Cerebellar nuclear complex (tissue), 1 donor: Measurements from ENCODE around the gene OR7C2.
"Not testable (repeated sequence)": the region's sequence is repeated elsewhere in the genome, so short reads cannot be mapped to it uniquely, and the experiment has no call there.

Source experiments
- DNase-seq, 2 experiments: peaks; one replicate each; lab custom pipeline; 2025; lab: John Stamatoyannopoulos, UW

The OR7C2 gene

DNA sequence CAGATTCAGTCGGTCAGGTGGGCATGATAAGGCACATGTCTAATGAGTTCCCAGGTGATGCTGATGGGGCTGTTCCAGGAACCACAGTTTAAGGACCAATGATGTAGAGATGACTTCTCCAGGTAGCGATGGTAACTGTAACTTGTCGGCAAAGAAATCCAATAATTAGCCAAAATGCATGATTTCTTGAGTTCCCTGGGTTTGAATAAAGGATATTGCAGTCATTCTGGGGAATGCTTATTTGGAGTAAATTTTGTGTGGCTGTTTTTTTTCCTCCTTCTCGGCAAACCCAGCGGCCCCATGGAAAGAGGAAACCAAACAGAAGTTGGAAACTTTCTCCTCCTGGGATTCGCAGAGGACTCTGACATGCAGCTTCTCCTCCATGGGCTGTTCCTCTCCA, at the start of gene OR7C2:
TSS of gene OR7C2 (plus strand) at position 301 of the 400 bp plus-strand sequence. CDS start at position 301, 0 bp downstream.
- DNase-seq: no peak

DNA sequence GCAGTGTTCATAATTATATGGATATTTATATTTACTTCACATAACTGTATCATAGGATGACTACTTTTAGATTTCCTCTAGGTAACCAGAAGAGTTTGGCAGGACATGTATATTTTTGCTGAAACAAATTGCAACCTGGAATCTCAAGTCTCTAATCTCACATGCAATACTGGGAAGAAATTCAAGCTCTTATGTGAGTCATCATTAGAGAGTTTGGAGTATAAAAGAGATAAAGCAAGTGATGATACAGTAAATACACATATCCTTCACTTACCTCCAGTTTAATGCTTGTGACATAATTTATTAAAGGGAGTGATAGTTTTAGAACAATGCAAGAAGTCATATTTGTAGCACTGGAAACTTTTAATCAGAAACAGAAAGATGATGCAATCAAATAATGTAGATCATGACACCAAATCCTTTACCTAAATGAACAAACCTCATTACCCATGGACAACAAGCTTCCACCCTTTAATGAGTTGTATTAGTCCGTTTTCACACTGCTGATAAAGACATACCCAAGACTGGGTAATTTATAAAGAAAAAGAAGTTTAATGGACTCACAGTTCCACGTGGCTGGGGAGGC, 39.5 kb upstream of the OR7C2 start:
- DNase-seq: no peak

DNA sequence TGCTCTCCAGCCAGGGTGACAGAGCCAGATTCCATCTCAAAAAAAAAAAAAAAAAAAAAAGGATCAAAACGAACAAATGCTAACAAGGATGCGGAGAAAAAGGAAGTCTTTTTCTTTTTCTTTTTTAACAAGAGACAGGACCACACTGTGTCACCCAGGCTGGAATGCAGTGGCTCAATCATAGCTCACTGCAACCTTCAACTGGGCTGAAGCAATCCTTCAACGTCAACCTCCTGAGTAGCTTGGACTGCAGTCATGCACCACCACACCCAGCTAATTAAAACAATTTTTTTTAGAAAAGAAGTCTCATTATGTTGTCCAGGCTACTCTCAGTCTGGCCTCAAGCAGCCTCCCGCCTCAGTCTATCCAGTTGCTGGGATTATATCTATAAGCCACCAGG, 34.6 kb upstream of the OR7C2 start:
- no peak for DNase-seq

DNA sequence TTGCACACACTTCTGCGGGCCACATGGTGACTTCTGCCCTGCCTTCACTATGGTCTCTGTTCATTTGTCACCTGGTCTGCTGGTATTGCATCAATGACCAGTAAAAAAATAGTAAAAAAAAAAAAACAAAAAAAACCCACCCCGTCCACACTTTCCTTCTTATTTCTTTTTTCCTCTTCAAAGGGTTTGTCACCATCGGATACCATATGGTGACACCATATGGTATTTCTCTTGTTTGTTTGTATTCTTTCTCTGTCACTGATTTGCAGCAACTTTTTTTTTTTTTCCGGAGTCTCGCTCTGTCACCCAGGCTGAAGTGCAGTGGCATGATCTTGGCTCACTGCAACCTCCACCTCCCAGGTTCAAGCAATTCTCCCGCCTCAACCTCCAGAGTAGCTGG, 26.2 kb upstream of the OR7C2 start:
- no peak for DNase-seq

DNA sequence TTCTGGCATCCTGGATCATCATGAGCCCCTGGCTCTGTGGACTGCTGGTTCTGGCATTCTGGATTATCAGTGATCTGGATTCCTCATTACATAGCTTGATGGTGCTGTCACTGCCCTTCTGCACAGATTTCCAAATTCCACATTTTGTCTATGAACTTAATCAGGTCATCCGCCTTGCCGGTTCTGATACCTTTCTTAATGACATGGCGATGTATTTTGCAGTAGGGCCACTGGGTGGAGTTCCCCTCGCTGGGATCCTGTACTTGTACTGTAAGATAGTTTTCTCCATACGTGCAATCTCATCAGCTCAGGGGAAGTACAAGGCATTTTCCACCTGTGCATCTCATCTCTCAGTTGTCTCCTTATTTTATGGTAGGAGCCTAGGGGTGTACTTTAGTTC, 24.4 kb upstream of the OR7C2 start:
- DNase-seq: no peak

DNA sequence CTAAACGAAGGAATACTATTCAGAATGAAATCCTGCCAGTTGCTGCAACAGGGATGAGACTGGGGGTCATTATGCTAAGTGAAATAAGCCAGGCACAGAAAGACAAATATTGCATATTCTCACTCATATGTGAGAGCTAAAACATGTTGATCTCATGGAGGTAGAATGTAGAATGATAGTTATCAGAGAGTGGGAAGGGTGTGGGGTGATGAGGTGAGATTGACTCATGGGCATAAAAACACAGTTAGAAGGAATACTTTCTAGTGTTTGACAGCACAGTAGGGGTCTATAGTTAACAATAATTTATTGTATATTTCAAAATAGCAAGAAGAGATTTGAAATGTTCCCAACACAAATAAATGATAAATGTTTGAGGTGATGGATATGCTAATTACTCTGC, 7.8 kb upstream of the OR7C2 start:
- no peak for DNase-seq

DNA sequence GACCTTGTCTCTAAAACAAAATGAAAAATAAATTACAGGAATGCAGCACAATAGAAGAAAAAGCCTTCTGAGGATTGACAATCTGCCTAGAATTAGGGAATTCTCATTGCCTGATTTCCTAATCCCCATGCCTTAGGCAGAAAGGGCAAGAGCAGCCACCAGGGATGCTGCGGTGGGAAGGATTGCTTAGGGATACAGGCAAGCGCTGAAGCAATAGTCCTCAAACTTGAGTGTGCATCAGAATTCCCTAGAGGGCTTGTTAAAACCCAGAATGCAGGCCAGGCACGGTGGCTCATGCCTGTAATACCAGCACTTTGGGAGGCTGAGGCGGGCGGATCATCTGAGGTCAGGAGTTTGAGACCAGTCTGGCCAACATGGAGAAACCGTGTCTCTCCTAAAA, 1.0 kb upstream of the OR7C2 start:
- no peak for DNase-seq

DNA sequence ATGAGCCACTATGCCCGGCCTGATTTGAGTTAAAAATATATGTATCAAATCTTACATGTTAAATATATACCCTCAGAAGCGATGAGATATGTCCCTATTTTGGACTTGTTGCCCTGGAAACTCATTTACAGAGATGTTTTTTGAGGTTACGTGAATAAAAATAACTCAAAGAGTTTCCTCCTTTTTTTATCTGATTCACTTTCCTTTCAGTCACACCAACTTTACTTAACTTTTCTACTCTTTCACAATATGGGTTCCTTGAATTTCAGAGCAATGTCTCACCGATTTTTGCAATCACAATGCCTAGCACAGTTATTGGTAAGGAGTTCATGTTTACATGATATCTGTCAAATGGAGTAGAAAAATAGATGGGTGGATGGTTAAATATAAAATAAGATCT, 2.3 kb downstream of the OR7C2 start:
- no peak for DNase-seq

DNA sequence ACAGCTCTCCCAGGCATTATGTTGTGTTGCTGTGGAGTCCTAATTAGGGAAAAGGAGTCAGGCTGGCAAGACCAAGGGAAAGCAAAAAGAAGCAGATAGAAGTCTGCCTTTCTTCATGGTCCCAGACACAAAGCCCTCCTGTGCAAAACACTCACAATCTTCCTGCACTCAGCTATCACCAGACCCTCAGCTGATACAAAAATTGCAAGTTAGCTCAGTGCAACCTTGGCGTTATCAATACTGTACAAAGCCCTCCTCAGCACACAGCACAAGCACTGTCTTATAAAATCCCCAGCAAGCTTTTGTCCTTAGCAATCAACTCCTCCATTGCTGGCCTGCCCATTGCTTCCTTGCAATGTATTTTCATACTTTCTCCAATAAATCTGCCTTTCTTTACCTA, 3.2 kb downstream of the OR7C2 start:
- no peak for DNase-seq

DNA sequence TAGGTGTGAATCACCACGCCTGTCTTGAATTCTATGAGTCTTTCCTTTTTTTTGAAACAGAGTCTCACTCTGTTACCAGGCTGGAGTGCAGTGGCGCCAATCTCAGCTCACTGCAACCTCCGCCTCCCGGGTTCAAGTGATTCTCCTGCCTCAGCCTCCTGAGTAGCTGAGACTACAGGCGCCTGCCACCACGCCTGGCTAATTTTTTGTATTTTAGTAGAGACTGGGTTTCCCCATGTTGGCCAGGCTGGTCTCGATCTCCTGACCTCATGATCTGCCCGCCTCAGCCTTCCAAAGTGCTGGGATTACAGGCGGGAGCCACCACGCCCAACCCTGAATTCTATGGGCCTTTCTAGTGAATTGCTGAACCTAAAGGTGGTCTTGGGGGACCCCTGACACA, 8.1 kb downstream of the OR7C2 start:
- not testable (repeated sequence) for DNase-seq

DNA sequence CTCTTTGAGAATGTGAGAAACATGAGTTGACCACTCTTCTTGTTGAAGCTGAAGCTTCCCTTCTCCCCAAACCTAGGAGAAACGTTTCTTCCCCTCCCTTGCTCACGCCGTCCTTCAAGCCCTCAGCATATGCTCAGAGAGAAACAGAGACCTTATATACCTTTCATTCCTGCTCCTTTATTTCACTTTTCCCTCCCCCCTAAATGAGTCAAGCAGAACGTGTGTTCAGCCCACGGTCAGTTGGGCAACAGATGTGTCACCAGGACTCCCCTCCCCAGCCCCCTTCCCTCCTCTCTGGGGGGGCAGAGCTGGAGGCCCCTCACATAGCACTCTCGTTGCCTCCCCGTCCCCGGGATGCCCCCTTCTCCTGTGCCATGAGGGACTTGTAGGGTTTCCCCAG, 8.6 kb downstream of the OR7C2 start:
- DNase-seq: no peak

DNA sequence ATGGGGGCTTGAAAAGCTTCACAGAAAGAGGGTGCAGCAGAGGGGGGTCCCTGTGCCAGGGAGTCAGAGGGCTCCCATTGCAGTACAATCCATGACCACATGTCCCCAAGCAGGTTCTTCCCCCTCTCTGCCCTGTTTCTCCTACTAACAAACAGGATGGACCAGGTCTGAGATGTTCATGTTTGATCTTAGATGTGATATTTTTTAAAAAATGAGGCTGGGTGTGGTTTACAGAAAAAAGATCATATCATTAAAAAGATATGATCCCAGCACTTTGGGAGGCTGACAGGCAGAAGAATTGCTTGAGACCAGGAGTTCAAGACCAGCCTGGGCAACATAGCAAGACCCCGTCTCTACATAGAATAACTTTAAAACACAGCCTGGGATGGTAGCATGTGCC, 9.1 kb downstream of the OR7C2 start:
- DNase-seq: no peak

DNA sequence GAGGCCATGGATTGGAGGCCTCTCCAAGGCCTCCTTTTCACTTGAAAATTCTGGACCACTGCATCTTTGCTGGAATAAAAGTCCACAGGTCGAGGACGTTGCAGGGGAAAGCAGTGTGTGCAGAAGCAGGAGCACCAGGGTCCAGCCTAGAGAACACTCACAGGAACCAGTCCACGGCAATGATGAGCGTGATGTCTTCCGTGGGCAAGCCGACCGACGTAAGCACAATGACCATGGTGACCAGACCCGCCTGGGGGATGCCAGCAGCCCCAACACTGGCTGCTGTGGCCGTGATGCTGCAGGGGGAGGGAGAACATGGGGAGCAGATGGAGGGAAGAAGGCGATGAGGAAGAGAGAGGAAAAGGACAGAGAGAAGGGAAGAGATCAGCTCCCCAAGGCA, 11.5 kb downstream of the OR7C2 start:
- DNase-seq: no peak

DNA sequence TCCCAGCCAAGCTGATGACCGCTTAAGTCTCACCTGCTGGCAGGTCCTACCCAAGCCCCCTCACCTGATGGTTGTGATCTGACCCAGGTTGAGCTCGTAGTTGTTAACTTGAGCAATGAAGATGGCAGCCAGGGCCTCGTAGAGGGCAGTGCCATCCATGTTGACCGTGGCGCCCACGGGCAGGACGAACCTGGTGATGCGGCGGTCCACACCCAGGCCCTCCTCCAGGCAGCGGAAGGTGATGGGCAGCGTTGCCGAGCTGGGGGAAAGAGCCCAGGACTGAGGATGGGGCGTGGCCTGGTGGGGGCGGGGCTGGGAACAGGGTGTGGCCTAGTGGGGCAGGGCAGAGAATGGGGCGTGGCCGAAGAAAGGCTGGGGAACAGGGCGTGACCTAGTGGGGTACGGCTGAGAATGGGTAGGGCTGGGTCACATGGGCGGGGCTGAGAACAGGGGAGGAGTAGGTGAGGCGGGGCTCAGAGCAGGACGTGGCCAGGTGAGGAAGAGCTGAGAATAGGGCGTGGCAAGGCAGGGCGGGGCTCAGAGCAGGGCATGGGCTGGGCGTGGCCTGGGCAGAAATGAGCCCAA, 12.9 kb downstream of the OR7C2 start:
- no peak for DNase-seq

DNA sequence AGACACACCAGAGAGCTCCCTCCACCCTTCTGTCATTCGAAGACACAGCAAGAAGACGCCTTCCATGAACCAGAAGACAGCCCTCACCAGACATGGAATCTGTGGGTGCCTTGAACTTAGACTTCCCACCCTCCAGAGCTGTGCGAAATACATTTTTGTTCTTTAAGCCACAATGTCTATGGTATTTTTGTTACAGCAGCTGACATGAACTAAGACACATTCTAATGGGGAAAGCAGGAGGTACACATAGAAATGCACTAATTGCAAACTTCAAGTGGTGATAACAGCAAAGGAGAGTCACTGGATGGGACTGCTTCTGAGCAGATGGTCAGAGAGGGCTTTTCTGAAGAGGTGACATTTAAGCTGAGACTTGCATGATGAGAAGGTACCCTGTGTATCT, 16.2 kb downstream of the OR7C2 start:
- DNase-seq: no peak

DNA sequence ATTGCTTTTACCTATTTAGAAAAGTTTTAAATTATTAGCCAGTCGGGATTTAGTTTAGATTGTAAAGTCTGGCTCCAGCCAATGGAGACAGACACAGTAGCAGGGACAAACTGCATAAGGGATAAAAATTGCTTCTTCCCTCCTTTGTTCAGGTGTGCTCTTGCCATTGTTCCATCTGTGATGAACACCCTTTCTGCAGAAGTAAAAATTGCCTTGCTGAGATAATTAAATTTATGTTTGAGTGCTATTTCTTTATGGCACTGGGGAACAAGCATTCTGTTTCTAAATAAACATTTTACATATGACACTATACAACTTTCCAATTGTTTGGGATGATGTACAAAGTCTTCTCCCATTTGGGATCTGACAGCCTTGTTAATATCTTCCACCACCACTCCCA, 18.0 kb downstream of the OR7C2 start:
- no peak for DNase-seq

DNA sequence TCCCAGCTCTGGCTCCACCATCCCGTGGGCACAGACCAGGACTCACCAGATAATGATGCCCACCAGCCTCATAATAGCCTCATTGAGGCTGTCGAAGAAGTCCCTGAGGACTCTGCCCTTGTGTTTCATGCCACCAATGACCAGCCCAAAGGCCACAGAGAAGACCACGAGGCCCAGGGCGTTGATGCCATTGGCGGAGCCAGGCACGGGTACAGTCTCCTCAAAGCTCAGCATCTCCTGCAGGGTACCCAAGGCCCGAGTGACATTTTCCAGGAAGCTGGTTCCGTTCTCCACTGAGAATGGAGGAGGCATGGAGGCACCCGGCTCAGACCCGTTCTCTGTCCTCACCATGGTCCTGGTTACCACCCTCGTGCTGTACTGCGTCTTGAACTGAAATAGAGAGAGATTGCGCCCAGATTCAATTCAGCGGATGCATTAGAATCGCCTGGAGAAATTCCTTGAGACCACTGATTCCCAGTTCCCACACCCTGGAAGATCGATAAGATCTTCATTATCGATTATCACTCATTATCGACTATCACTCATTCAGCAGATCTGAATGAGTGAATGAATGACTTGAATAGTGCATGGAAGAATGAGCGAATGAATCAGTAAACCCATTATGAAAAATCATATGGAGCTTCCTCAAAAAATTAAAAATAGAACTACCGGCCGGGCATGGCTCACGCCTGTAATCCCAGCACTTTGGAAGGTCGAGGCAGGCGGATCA, 20.8 kb downstream of the OR7C2 start:
- no peak for DNase-seq

DNA sequence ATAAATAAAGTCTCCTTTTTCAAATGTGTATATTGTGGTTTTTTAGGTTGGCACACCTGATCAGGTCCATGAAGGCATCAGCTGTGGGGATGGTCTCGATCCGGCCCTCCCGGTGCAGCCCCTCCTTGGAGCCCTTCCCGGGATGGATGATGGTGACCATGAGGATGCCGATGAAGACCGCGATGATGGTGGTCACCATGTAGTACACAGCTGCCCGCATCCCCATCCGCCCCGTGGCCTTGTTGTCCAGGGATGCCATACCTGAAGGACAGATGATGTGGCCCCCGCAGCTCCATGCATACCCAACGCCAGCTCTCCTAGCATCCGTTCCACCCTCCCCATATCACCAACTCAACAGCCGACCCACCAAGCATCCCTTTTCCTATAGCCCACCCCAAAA, 27.0 kb downstream of the OR7C2 start:
- DNase-seq: no peak

DNA sequence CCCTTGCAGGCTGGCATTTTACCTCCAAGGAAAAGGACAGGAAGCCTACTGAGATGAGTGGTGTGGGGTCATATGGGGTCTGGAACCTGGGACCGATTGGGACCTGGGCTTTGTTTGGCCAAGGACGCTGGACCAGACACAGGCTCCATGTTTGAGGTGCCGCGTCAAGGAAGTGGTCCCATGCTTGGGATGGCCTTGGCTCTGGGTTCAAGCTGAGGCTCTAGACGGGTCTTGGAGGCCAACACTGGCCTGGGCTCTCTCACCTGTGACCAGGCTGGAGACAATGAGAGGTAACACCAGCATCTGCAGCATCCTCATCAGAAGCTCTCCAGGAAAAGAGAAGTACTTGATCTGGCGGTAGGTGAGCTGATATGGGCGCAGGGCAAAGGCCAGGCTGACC, 30.2 kb downstream of the OR7C2 start:
- no peak for DNase-seq

DNA sequence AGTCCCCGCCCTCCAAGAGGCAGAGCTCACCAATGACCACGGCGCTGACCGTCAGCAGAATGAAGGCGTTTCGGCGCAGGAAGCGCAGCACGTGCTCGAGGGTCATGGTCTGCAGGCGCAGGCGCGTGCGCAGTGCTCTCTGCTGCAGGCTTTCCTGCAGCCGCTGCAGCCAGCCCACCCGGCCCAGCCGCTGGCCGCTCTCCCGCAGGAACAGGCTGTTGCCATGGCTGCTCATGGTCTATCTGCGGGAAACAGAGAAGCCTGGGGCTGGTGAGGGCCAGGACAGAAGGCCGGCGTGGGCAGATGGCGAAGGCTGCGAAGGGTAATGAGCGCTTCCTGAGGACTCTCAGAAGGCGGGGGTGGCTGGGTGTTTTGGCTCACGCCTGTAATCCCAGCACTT, 31.4 kb downstream of the OR7C2 start:
- peak in 1 of 2 experiments; percentile 34 for DNase-seq

DNA sequence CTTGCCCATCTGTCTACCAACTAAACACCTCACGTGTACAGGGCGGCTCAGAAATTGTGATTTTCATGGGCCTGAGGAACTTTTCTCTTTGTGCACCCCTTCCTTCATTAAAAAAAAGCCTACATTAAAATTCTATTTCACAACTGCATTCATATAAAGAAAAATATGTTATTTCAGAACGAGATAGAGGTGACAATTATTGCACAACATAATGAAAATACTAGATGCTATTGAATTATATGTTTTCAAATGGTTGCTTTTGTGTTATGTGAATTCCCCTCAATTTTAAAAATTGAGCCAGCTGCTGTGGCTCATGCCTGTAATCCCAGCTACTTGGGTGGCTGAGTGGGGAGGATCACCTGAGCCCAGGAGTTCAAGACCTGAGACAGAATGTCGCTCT, 33.2 kb downstream of the OR7C2 start:
- DNase-seq: no peak

DNA sequence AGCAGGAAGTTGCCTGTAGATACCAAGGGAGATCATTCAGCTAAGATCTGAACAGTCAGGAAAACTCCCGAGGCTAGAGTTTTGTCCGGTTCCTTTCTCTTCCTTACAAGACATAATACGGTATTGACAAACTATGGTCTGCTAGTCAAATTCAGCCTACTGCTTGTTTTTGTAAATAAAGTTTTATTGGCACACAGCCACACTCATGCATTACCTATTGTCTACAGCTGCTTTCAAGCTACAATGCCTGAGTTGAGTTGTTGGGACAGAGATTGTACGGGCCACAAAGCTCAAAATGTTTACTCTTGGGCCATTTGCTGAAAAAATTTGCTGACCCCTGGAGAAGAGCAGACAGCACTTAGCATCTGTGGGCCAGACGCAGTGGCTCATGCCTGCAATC, 35.8 kb downstream of the OR7C2 start:
- no peak for DNase-seq

DNA sequence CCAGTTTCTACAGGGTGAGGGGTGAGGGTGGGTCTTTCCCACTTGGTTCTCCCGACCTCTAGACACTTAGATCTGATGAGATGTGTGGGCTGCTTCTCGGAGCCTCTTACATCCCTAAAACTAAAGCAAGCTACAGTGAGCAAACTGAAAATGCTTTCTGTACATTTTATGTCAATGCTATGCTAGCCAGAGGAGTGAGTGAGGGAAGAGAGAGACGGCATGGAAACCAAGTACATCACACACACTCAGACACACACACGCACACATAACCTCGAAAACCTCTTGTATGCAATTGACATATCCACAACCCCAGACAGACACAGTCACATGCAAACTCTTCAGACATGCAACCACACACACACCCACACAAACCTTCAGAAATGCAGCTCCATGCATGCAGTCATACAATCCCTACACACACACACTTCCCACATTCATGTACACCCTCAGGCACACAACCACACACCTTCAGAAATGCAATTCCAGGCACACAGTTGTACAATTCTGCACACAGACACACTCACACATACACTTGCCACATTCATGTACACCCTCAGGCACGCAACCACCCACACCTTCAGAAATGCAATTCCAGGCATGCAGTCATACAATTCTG, 37.0 kb downstream of the OR7C2 start:
- no peak for DNase-seq
